ENCODE measurements around the gene RMND5A. TPM values are rescaled to one million over a fixed set of nuclear protein-coding genes. Genes with fewer than 3 reads are reported as not detected.

Gene RMND5A
- total RNA-seq, 1 experiment from 2014 or later: 42.2 TPM

DNA sequence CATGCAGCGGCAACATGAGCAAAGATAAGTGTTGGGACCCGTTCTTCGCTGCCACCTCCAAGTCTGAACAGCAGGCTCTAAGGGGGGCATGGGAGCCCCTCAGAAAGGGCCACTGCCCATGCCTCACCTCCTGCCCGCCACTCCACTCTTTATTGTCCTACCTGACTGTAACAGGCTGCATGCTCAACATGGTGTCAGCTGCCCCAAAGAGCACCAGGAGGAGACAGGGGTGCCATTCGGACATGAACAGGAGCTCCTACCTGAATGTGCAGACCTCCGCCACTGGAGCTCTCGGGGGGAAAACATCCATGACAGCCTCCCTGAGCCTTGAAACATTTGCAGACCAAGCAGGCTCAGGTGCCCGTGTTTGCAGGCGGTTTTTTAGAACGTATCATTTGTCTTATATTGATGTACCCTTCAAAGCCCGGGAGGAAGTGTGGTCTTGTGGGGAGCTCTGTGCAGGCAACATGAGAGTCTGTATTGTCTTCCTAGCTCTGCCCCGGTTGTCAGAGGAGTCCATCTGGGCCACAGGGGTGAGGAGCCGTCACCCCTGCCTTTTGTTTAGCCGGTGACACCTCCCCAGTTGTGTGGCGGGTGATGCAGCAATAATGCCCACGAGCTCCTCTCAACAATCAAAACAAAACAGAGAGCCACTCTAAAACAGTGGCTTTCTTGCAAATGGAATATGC, 105.7 kb downstream of the RMND5A start:
- DNase-seq (ENCODE audit: low read depth): no peak

DNA sequence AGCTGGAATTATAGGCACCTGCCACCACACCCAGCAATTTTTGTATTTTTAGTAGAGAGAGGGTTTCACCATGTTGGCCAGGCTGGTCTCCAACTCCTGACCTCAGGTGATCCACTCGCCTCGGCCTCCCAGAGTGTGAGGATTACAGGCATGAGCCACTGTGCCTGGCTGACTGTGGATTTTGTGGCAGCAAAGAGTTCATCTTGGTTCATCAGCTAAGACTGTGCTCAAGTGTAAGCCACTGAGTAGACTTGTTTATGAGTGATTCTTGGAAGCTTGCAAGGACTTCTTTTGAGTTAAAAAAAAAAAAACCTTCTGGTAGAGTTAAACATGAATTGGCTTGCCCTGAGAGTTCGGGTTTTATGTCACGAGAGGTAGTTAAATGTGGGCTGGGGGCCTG, 106.9 kb downstream of the RMND5A start:
- no peak for DNase-seq (ENCODE audit: low read depth)

Other genes with a start within 250 kb of the RMND5A start
- gene CHMP3, start 156.8 kb upstream of the RMND5A start, total RNA-seq (2014; rRNA removed; shearing (Covaris generic)): 51.3 and 58.8 TPM in 2 replicates
- gene RNF103, start 96.4 kb upstream of the RMND5A start, total RNA-seq (2014; rRNA removed; shearing (Covaris generic)): 7.0 and 7.3 TPM in 2 replicates
- not detected in 2 replicates for gene CD8A, start 70.6 kb downstream of the RMND5A start, total RNA-seq (2014; rRNA removed; shearing (Covaris generic))
- gene CD8B, start 141.6 kb downstream of the RMND5A start, total RNA-seq (2014; rRNA removed; shearing (Covaris generic)): not detected in 2 replicates
- gene RGPD1, start 221.8 kb downstream of the RMND5A start, total RNA-seq (2014; rRNA removed; shearing (Covaris generic)): 0.10 TPM in 1 of 2 replicates, not detected in the other